Measurements from ENCODE around the gene CASS4. TPM values are rescaled to one million over a fixed set of nuclear protein-coding genes. Genes with fewer than 3 reads are reported as not detected.

The CASS4 gene
- total and polyA plus RNA-seq, 9 of the 15 experiments (the other 6 are each of a cell fraction or from before 2014, with no cell fraction given): 8.1 to 53.8 (median 26.7) TPM

DNA sequence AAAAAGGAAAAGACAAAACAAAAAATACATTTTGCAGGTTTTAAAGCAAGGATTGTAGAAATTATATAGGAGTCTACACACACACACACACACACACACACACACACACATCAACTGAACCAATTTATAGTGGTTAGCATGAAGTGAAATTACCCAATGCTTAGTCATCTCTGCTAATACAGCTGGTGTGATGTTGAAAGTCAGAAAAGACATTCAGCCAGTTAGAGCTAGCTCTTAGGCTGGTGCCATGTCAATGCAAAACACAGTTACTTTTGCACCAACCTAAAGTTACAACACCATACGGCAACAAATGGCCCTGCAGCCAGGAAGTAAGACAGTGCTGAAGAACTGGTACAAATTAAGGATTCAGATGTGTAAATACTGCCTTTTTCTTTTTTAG lies 38.1 kb upstream of the CASS4 start (continued):
- TF ChIP-seq, protein P1, sequence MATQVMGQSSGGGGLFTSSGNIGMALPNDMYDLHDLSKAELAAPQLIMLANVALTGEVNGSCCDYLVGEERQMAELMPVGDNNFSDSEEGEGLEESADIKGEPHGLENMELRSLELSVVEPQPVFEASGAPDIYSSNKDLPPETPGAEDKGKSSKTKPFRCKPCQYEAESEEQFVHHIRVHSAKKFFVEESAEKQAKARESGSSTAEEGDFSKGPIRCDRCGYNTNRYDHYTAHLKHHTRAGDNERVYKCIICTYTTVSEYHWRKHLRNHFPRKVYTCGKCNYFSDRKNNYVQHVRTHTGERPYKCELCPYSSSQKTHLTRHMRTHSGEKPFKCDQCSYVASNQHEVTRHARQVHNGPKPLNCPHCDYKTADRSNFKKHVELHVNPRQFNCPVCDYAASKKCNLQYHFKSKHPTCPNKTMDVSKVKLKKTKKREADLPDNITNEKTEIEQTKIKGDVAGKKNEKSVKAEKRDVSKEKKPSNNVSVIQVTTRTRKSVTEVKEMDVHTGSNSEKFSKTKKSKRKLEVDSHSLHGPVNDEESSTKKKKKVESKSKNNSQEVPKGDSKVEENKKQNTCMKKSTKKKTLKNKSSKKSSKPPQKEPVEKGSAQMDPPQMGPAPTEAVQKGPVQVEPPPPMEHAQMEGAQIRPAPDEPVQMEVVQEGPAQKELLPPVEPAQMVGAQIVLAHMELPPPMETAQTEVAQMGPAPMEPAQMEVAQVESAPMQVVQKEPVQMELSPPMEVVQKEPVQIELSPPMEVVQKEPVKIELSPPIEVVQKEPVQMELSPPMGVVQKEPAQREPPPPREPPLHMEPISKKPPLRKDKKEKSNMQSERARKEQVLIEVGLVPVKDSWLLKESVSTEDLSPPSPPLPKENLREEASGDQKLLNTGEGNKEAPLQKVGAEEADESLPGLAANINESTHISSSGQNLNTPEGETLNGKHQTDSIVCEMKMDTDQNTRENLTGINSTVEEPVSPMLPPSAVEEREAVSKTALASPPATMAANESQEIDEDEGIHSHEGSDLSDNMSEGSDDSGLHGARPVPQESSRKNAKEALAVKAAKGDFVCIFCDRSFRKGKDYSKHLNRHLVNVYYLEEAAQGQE (IDR thresholded peaks at IDR 0.05; ENCODE audit: borderline replicate concordance): peak; percentile 12; the same call in 1 of the 2 replicates
- TF ChIP-seq, protein P1 (CRISPR knock-in tag; IDR thresholded peaks at IDR 0.05; ENCODE audit: low read depth): no peak
- peak; percentile 18 for TF ChIP-seq DACH1 (IDR thresholded peaks at IDR 0.05; ENCODE audit: partially characterized antibody)
- TF ChIP-seq ARNT (IDR thresholded peaks at IDR 0.05): no peak
- TF ChIP-seq JUND (IDR thresholded peaks at IDR 0.05; ENCODE audit: borderline replicate concordance, low read depth, low read length): peak; percentile 14; the same call in 1 of the 2 replicates
- 0 out of 3 replicates have a peak, but pooled peaks have one; percentile 15 for TF ChIP-seq JUND (tag; IDR thresholded peaks at IDR 0.05; ENCODE audit: borderline replicate concordance, low read depth, low read length)
- TF ChIP-seq, protein P2, sequence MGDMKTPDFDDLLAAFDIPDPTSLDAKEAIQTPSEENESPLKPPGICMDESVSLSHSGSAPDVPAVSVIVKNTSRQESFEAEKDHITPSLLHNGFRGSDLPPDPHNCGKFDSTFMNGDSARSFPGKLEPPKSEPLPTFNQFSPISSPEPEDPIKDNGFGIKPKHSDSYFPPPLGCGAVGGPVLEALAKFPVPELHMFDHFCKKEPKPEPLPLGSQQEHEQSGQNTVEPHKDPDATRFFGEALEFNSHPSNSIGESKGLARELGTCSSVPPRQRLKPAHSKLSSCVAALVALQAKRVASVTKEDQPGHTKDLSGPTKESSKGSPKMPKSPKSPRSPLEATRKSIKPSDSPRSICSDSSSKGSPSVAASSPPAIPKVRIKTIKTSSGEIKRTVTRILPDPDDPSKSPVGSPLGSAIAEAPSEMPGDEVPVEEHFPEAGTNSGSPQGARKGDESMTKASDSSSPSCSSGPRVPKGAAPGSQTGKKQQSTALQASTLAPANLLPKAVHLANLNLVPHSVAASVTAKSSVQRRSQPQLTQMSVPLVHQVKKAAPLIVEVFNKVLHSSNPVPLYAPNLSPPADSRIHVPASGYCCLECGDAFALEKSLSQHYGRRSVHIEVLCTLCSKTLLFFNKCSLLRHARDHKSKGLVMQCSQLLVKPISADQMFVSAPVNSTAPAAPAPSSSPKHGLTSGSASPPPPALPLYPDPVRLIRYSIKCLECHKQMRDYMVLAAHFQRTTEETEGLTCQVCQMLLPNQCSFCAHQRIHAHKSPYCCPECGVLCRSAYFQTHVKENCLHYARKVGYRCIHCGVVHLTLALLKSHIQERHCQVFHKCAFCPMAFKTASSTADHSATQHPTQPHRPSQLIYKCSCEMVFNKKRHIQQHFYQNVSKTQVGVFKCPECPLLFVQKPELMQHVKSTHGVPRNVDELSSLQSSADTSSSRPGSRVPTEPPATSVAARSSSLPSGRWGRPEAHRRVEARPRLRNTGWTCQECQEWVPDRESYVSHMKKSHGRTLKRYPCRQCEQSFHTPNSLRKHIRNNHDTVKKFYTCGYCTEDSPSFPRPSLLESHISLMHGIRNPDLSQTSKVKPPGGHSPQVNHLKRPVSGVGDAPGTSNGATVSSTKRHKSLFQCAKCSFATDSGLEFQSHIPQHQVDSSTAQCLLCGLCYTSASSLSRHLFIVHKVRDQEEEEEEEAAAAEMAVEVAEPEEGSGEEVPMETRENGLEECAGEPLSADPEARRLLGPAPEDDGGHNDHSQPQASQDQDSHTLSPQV (IDR thresholded peaks at IDR 0.05): peak; percentile 44; the same call in 1 of the 2 replicates
- TF ChIP-seq MAFG (tag; conservative IDR thresholded peaks at IDR 0.05): peak; percentile 59
